Neuronal stem cell (in vitro differentiated cells): ENCODE results near the gene SELENOT.

ENCODE experiments used
- DNase-seq: peaks from one replicate; pipeline ENCODE4 v3.0.0-alpha.2; 2013; ENCODE audit warnings: low spot score
- H2AFZ ChIP-seq: one replicate; pipeline ENCODE4 v1.6.1; 2013; ENCODE audit warnings: mild to moderate bottlenecking, low read length, inconsistent platforms
- H2AK5ac ChIP-seq: 2 replicates; pipeline ENCODE4 v1.6.1; 2013; ENCODE audit warnings: low read depth, mild to moderate bottlenecking, inconsistent platforms, low read length, moderate library complexity, mixed read lengths
- H2BK120ac ChIP-seq: 2 replicates; pipeline ENCODE4 v1.6.1; 2013; ENCODE audit warnings: low read depth, mild to moderate bottlenecking, inconsistent platforms, low read length, moderate library complexity, mixed read lengths
- H2BK12ac ChIP-seq: one replicate; pipeline ENCODE4 v1.6.1; 2013; ENCODE audit warnings: low read length, inconsistent platforms
- H2BK15ac ChIP-seq: 2 replicates; pipeline ENCODE4 v1.6.1; 2013; ENCODE audit warnings: mild to moderate bottlenecking, low read length, inconsistent platforms, mixed read lengths
- H2BK5ac ChIP-seq: one replicate; pipeline ENCODE4 v1.6.1; 2013; ENCODE audit warnings: inconsistent platforms, mild to moderate bottlenecking, low read length, moderate library complexity
- H3K14ac ChIP-seq: one replicate; pipeline ENCODE4 v1.6.1; 2013; ENCODE audit warnings: low read length, inconsistent platforms
- H3K18ac ChIP-seq: 2 replicates; pipeline ENCODE4 v1.6.1; 2013; ENCODE audit warnings: low read length, inconsistent platforms
- H3K23ac ChIP-seq: 2 replicates; pipeline ENCODE4 v1.6.1; 2013; ENCODE audit warnings: low read depth, mild to moderate bottlenecking, mixed read lengths, low read length, inconsistent platforms; ENCODE audit not compliant: poor library complexity
- H3K27ac ChIP-seq: replicated peaks from 3 replicates; pipeline ENCODE4 v1.5.1; 2013; ENCODE audit warnings: low read length, inconsistent platforms
- H3K27me3 ChIP-seq, 3 experiments: 2 replicates each; pipeline ENCODE4 v1.6.1; 2013; ENCODE audit warnings: low read length in 3 of 3, mild to moderate bottlenecking in 2 of 3, inconsistent platforms in 1 of 3, low read depth in 1 of 3, mixed read lengths in 1 of 3, moderate library complexity in 1 of 3; ENCODE audit not compliant: control insufficient read depth in 3 of 3, insufficient read depth in 3 of 3
- H3K36me3 ChIP-seq, 2 donors: replicated peaks in 1 of 2; 2 replicates each; pipeline ENCODE4 v1.6.1; 2013; ENCODE audit warnings: low read length in 2 of 2; ENCODE audit not compliant: control insufficient read depth in 2 of 2, insufficient read depth in 2 of 2
- H3K4ac ChIP-seq: 2 replicates; pipeline ENCODE4 v1.6.1; 2013; ENCODE audit warnings: inconsistent platforms, mild to moderate bottlenecking, low read length, moderate library complexity
- H3K4me1 ChIP-seq, 2 donors: 1 replicate in 1 of 2; 2 replicates in 1 of 2; pipeline ENCODE4 v1.6.1; 2013; ENCODE audit warnings: low read length in 2 of 2, low read depth in 1 of 2; ENCODE audit not compliant: control insufficient read depth in 2 of 2, insufficient read depth in 1 of 2
- H3K4me2 ChIP-seq: one replicate; pipeline ENCODE4 v1.6.1; 2013; ENCODE audit warnings: mild to moderate bottlenecking, low read length, inconsistent platforms; ENCODE audit not compliant: insufficient read depth, poor library complexity, severe bottlenecking
- H3K4me3 ChIP-seq, 2 donors: 2 replicates each; pipeline ENCODE4 v1.5.1; 2013; ENCODE audit warnings: low read length in 2 of 2, mild to moderate bottlenecking in 2 of 2, inconsistent platforms in 1 of 2, moderate library complexity in 1 of 2
- H3K79me1 ChIP-seq: one replicate; pipeline ENCODE4 v1.6.1; 2013; ENCODE audit warnings: low read depth, mild to moderate bottlenecking, inconsistent platforms, low read length, moderate library complexity
- H3K9ac ChIP-seq: one replicate; pipeline ENCODE4 v1.6.1; 2013; ENCODE audit warnings: mild to moderate bottlenecking, low read depth, low read length, inconsistent platforms; ENCODE audit not compliant: poor library complexity
- H3K9me3 ChIP-seq, 2 donors: replicated peaks in 1 of 2; 2 replicates each; pipeline versions ENCODE3 to v1.6.1; 2013; ENCODE audit warnings: low read length in 2 of 2, mild to moderate bottlenecking in 2 of 2, inconsistent platforms in 1 of 2, low read depth in 1 of 2, mixed read lengths in 1 of 2, moderate library complexity in 1 of 2; ENCODE audit not compliant: control insufficient read depth in 2 of 2, insufficient read depth in 1 of 2
- H4K8ac ChIP-seq: one replicate; pipeline ENCODE4 v1.6.1; 2013; ENCODE audit warnings: low read depth, mild to moderate bottlenecking, inconsistent platforms, low read length, moderate library complexity
- H4K91ac ChIP-seq: one replicate; pipeline ENCODE4 v1.6.1; 2013; ENCODE audit warnings: low read length, low read depth, mild to moderate bottlenecking, inconsistent platforms; ENCODE audit not compliant: poor library complexity
- WGBS, 2 donors: extraction: QIAGEN DNeasy Blood & Tissue Kit; methylation state at CpG; one replicate each; pipeline ENCODE4 v1.1.7; 2013; ENCODE audit warnings: missing lambda C conversion rate in 2 of 2, mixed read lengths in 1 of 2; ENCODE audit not compliant: insufficient read length in 2 of 2, insufficient replicate concordance in 1 of 2; ENCODE audit errors: extremely low coverage in 2 of 2; 5-methylcytosine and 5-hydroxymethylcytosine counted together

The SELENOT gene

DNA sequence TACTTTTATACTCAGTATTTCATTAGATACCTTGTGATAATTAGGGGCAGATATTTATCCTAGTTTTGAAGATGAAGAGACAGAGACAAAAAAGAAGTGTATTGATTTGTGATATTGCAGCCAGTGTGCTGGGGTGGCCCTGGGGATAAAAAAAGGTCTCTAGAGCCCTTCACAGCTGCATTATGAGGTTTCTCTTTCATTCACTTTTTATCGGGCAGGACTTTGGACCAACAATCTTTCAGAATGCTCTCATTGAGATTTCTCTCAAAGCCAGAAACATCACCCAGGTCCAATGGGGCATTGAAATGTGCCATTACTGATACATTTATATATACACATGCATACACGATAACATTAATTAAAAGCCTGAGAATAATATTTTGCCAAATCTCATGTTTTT is 20.5 kb upstream of the SELENOT start:
- H3K18ac ChIP-seq = no peak overlapping the region
- no CpG with 5 or more reads among the region's 2 CpGs for WGBS, 2 donors
- H4K8ac ChIP-seq = no peak overlapping the region
- no peak for DNase-seq
- H4K91ac ChIP-seq = no peak overlapping the region
- peaks cover 7 to 83% of the 10 kb centered on the region in 2 donors for H3K36me3 ChIP-seq
- H3K23ac ChIP-seq = no peak overlapping the region
- H3K4ac ChIP-seq = no peak overlapping the region
- no peaks in the 10 kb centered on the region for H3K4me1 ChIP-seq
- H2BK15ac ChIP-seq = no peak overlapping the region
- no peak overlapping the region for H2BK120ac ChIP-seq
- H3K14ac ChIP-seq = no peak overlapping the region
- no peak overlapping the region for H3K9ac ChIP-seq
- H2AK5ac ChIP-seq = no peak overlapping the region
- no peak overlapping the region for H2BK12ac ChIP-seq
- no peak overlapping the region for H3K27ac ChIP-seq
- H3K9me3 ChIP-seq = no peaks in the 10 kb centered on the region
- no peak overlapping the region for H2AFZ ChIP-seq
- H3K79me1 ChIP-seq = no peaks in the 10 kb centered on the region
- no peak overlapping the region for H3K4me3 ChIP-seq
- H2BK5ac ChIP-seq = no peak overlapping the region
- no peak overlapping the region for H3K4me2 ChIP-seq
- no peaks in the 10 kb centered on the region for H3K27me3 ChIP-seq

DNA sequence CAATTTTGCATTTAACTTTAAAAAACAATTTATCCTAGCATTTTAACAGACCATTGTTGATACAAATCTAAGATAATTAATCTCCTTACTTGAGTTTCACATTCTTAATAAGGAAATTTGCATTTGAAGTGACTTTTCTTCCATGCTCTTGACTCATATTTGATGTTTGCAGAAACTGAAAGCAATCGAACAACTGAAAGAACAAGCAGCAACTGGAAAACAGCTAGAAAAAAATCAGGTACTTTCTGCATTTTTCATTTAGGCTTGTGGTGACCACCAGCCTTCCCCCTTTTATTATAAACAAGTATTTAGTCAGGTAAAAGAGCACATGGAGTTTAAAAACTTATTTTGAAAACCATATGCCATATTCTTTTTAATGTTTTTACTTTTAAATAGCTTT is 20.1 kb upstream of the SELENOT start:
- Histone ChIP-seq H3K27me3 (no peaks in the 10 kb centered on the region), H3K4me2 (no peak overlapping the region), H2BK15ac (no peak overlapping the region), H2AK5ac (no peak overlapping the region), H3K36me3 (peaks cover 7 to 81% of the 10 kb centered on the region in 2 donors), H3K23ac (no peak overlapping the region), H3K14ac (no peak overlapping the region), H3K18ac (no peak overlapping the region), H4K91ac (no peak overlapping the region), H2AFZ (no peak overlapping the region), H3K9ac (no peak overlapping the region), H2BK120ac (no peak overlapping the region), H3K27ac (no peak overlapping the region), H4K8ac (no peak overlapping the region), H3K9me3 (no peaks in the 10 kb centered on the region), H3K4me1 (no peaks in the 10 kb centered on the region), H3K79me1 (no peaks in the 10 kb centered on the region), H3K4me3 (no peak overlapping the region), H3K4ac (no peak overlapping the region), H2BK12ac (no peak overlapping the region), H2BK5ac (no peak overlapping the region)
- no CpG with 5 or more reads among the region's 1 CpG for WGBS, 2 donors
- no peak for DNase-seq

GRCh38 chr3:150588027-150588830 is 14.9 kb upstream of the SELENOT start:
- H3K18ac ChIP-seq = no peak overlapping the region

DNA sequence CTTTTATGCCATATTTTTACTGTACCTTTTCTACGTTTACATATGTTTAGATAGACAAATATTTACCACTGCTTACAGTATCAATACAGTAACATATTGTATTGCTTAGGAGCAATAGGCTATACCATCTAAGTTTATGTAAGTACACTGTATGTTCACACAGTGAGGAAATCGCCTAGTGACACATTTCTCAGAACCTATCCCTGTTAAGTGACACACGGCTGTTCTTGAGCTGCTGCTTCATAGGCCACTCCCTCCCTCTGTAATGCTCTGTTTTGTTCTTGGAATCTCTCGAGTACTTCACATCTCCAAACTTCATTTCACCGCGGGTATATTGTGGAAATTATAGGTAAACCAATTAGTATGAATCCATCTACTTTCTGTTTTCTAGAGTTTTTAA is 13.4 kb upstream of the SELENOT start:
- Histone ChIP-seq H2BK120ac (no peak overlapping the region), H3K23ac (no peak overlapping the region), H3K4me1 (no peaks in the 10 kb centered on the region), H3K4ac (no peak overlapping the region), H3K9me3 (peaks cover 0 to 2% of the 10 kb centered on the region in 2 donors), H4K8ac (no peak overlapping the region), H2BK15ac (no peak overlapping the region), H3K4me2 (no peak overlapping the region), H4K91ac (no peak overlapping the region), H2AK5ac (no peak overlapping the region), H3K27me3 (no peaks in the 10 kb centered on the region), H3K36me3 (peaks cover 6 to 39% of the 10 kb centered on the region in 2 donors), H2AFZ (no peak overlapping the region), H3K79me1 (no peaks in the 10 kb centered on the region), H3K18ac (no peak overlapping the region), H3K14ac (no peak overlapping the region), H2BK12ac (no peak overlapping the region), H3K4me3 (no peak overlapping the region), H3K27ac (no peak overlapping the region), H2BK5ac (no peak overlapping the region), H3K9ac (no peak overlapping the region)
- DNase-seq = no peak
- no CpG with 5 or more reads among the region's 6 CpGs for WGBS, 2 donors

More at GRCh38 chr3:150588027-150588830, 14.9 kb upstream of the SELENOT start:
- Histone ChIP-seq H3K4ac (no peak overlapping the region), H3K23ac (no peak overlapping the region), H2BK5ac (no peak overlapping the region), H3K27ac (no peak overlapping the region), H2AK5ac (no peak overlapping the region), H3K36me3 (peaks cover 6 to 54% of the 10 kb centered on the region in 2 donors), H4K91ac (no peak overlapping the region), H2BK120ac (no peak overlapping the region), H2BK15ac (no peak overlapping the region), H3K79me1 (no peaks in the 10 kb centered on the region), H2BK12ac (no peak overlapping the region), H3K4me3 (no peak overlapping the region), H3K4me2 (no peak overlapping the region), H3K4me1 (no peaks in the 10 kb centered on the region), H4K8ac (no peak overlapping the region), H2AFZ (no peak overlapping the region), H3K14ac (no peak overlapping the region), H3K27me3 (no peaks in the 10 kb centered on the region), H3K9me3 (peaks cover 0 to 2% of the 10 kb centered on the region in 2 donors), H3K9ac (no peak overlapping the region)
- no peak for DNase-seq
- no CpG with 5 or more reads among the region's 9 CpGs for WGBS, 2 donors
